IgD-negative memory B cell (primary cell): Measurements from ENCODE around the gene GLCE. TPM values are rescaled to one million over a fixed set of nuclear protein-coding genes. Genes with fewer than 3 reads are reported as not detected.
"Not testable (repeated sequence)": the region's sequence is repeated elsewhere in the genome, so short reads cannot be mapped to it uniquely, and the experiment has no call there.

Experiments
- H3K27ac Mint-ChIP-seq, 3 donors: one replicate each; pipeline ENCODE4 v1.8.0; 2020 to 2022; ENCODE audit warnings: mild to moderate bottlenecking in 3 of 3, mixed read lengths in 3 of 3, moderate library complexity in 1 of 3
- H3K27me3 Mint-ChIP-seq: one replicate; pipeline ENCODE4 v1.8.0; 2021; ENCODE audit warnings: mixed read lengths
- H3K36me3 Mint-ChIP-seq: one replicate; pipeline ENCODE4 v1.8.0; 2020; ENCODE audit warnings: mild to moderate bottlenecking, mixed read lengths
- H3K4me1 Mint-ChIP-seq, 3 donors: one replicate each; pipeline ENCODE4 v1.8.0; 2020 to 2022; ENCODE audit warnings: mixed read lengths in 3 of 3, mild to moderate bottlenecking in 1 of 3
- H3K4me3 Mint-ChIP-seq, 4 donors: one replicate each; pipeline ENCODE4 v1.8.0; 2020 to 2022; ENCODE audit warnings: mild to moderate bottlenecking in 4 of 4, mixed read lengths in 4 of 4, moderate library complexity in 3 of 4
- H3K9me3 Mint-ChIP-seq, 3 donors: one replicate each; pipeline ENCODE4 v1.8.0; 2020 to 2021; ENCODE audit warnings: mixed read lengths in 3 of 3, mild to moderate bottlenecking in 1 of 3
- polyA plus RNA-seq: library from polyadenylated mRNA; unstranded; fragments of 300-500 nt; fragmentation: Illumina TruSeq; gene quantifications from one replicate; pipeline ENCODE4 v1.2.3, GENCODE V29; 2021

Gene GLCE
- polyA plus RNA-seq, 1 donor from 2014 or later: 2.8 TPM

DNA sequence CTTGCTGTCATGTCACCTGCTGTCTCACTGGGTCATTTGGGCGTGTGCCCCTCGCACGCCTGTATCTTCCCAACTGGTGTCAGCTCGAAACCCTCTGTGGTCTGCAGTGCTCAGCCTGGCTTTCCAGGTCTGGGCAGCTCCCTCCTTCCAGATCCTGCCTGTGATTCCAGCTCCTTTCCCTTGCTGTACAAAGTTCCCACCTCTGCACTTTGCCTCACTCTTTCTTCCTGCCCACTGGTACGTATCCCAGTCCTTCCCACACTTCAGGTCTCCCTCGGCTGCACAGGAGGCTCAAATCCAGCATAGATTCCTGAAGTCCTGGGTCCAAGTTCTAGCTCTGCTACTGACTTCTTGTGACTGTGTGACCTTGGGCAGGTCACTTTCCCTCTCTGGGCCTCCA is 136.2 kb downstream of the GLCE start:
- peaks cover 0 to 4% (median 0%) of the 10 kb centered on the region in 3 donors for H3K9me3 Mint-ChIP-seq
- H3K4me3 Mint-ChIP-seq: no peak overlapping the region
- no peak overlapping the region for H3K27ac Mint-ChIP-seq
- H3K36me3 Mint-ChIP-seq: no peaks in the 10 kb centered on the region
- H3K27me3 Mint-ChIP-seq: peaks cover 25% of the 10 kb centered on the region
- peaks cover 0 to 3% (median 2%) of the 10 kb centered on the region in 3 donors for H3K4me1 Mint-ChIP-seq

DNA sequence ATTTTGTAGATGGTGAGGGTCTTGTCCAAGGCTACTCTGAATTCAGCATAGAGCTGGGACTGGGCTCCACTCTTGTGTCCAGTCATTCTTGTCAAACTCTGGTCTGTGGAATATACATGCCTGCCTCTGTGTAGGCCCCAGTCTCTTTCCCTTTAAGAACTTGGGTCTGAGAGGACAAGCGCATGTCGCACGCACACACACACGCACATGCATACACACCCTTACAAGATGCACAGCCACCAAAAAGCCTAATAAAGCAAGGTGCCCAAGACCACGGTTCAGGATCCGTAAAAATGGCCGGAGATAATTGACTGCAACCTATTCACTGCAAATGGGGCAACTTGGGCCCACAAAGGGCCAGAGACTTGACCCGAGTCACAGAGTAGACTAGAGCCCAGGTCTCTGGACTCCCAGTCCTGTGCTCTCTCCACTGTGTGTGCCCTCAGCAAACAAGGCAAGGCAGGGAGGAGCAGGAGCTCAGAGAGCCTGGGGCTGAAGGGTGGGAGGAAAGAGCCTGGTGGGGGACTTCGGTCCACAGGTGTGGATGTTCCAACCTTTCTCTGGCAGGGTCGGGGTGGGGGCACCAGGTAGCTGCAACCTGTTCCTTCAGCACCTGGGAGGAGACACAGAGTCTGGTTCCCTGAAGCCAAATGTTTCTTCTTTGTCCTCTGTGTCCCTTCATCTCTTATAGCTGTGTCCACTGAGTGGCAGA is 137.4 kb downstream of the GLCE start:
- Mint-ChIP-seq H3K27me3 (peaks cover 35% of the 10 kb centered on the region), H3K4me3 (peak overlapping the region in 1 of 4 donors; percentile 55), H3K9me3 (peaks cover 0 to 4% (median 0%) of the 10 kb centered on the region in 3 donors), H3K4me1 (peaks cover 0 to 3% (median 2%) of the 10 kb centered on the region in 3 donors), H3K27ac (no peak overlapping the region), H3K36me3 (no peaks in the 10 kb centered on the region)

DNA sequence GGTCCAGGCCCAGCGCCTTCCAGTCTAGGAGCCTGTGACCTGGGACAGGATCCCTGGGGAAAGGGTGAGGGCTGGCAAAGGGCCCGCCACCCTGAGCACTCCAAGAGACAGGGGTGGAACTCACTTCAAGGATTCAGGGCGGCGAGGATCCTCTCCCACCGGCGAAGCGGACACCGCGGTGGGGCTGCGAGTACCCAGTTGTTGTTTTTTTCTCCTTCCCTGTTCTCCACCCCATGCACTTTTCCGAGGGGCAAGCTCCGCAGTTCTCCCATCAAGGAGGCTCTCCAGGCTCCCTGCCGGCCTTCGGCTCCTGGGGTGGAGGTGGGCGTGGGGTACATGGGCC is 137.9 kb downstream of the GLCE start:
- Mint-ChIP-seq H3K27ac (no peak overlapping the region), H3K27me3 (peaks cover 36% of the 10 kb centered on the region), H3K9me3 (peaks cover 0 to 4% (median 0%) of the 10 kb centered on the region in 3 donors), H3K4me3 (peak overlapping the region in 2 of 4 donors; percentile 55 to 67), H3K4me1 (peaks cover 0 to 3% (median 2%) of the 10 kb centered on the region in 3 donors), H3K36me3 (no peaks in the 10 kb centered on the region)

DNA sequence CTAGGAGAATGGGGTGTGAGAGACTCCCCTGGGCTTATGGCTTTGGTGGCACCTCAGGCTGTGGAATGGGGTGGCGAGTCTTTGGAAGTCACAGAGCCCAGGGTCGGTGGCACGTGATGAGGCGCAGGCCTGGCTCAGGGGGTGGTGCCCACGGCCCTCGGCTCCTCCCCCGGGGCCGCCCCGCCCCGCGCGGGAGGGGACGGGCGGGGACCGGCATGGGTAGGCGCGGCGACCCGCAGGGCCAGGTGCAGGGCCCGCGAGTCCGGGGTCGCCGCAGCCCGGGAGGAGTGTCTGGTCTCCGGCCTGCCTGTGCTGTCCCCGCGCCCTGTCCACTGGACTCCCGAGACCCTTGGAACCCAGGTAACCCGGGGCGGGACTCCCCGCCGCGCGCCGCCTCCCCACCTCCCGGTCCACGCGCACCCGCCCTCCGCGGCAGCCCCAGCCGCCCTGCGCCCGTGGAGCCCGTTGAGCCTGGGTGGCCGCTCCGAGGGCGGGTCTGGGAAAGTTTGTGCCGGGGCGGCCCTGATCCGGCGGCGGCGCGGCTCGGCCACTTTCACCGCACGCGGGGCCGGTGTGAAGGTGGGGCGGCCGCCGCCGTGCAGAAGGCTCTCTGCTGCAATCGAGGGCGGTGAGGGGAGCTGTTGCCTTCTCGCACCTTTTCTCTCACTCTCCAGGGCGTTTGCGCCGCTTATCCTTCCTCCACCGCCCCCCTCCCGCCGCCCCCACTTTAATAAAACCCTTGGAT is 138.4 kb downstream of the GLCE start, which contains the start of gene PAQR5:
TSS of gene PAQR5 (plus strand) at position 216 of the 745 bp plus-strand sequence. CDS start 61,169 bp downstream, outside the sequence.
- no peak within 1 kb of the TSS for H3K27ac Mint-ChIP-seq
- H3K36me3 Mint-ChIP-seq: no peaks in the 10 kb centered on the region

DNA sequence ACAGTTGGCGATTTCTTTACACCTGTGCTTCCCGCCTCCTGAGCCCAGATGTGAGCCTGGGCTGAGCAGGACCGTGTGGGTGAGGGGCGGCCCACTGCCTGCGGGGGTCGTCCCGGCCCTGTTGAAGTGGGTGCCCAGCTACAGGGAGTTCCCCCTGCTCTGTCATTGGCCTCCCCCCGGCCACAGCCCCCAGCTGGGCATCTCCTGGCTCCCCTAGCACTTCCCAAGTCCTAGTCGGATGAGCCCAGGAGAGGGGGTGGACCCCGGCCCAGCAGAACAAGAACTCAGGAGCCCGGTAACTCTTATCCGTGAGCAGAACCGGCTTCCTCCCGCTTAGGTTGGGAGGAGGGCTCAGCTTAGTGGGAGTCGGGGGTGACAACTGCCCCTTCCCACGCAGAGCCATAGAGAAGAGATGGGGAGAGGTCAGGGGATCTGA is 139.0 kb downstream of the GLCE start:
- Mint-ChIP-seq H3K4me3 (peak overlapping the region in 1 of 4 donors; percentile 52), H3K36me3 (no peaks in the 10 kb centered on the region), H3K27ac (no peak overlapping the region), H3K9me3 (peaks cover 0 to 4% (median 0%) of the 10 kb centered on the region in 3 donors), H3K27me3 (peaks cover 36% of the 10 kb centered on the region), H3K4me1 (peaks cover 0 to 3% (median 2%) of the 10 kb centered on the region in 3 donors)

More for the DNA sequence above, 138.4 kb downstream of the GLCE start, which contains the start of gene PAQR5:
- peak within 1 kb of the TSS in 3 of 4 donors; percentile 58 to 67 (median 59) for H3K4me3 Mint-ChIP-seq
- H3K27me3 Mint-ChIP-seq: peaks cover 36% of the 10 kb centered on the region
- H3K9me3 Mint-ChIP-seq: peaks cover 0 to 4% (median 0%) of the 10 kb centered on the region in 3 donors
- H3K4me1 Mint-ChIP-seq: peaks cover 0 to 3% (median 2%) of the 10 kb centered on the region in 3 donors

DNA sequence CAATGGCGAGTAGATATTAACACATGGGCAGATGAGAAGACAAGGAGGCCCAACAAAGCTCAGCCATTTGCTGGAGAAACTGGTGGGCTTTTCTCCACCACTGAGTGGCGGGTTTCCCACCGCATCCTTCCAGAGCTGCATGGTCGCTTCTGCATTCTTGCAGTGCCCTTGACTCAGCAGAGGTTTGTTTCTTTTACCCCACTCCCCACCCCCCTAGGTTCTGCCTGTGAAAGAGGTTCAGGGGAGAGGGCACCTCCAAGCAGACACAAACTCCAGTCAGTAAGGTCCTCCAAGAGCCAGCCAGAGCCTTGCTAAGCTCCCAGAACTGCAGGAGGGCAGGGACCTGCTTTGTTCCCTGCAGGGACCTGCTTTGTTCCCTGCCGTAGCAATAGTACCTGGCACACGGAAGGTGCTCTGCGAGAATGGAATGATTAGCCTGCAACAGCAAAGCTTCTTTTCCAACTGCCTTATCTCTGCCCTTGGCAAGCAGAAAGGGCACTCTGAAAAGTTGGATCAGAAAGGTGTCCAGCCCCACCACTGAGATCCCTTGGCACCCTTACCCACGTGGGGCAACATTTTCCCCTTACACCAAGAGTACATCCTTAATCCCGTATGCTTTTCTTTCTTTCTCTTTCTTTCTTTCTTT is 139.6 kb downstream of the GLCE start:
- H3K27me3 Mint-ChIP-seq: peaks cover 37% of the 10 kb centered on the region
- H3K4me3 Mint-ChIP-seq: peak overlapping the region in 1 of 4 donors; percentile 18
- peaks cover 0 to 2% (median 1%) of the 10 kb centered on the region in 3 donors for H3K4me1 Mint-ChIP-seq
- no peaks in the 10 kb centered on the region for H3K36me3 Mint-ChIP-seq
- H3K9me3 Mint-ChIP-seq: peaks cover 0 to 2% (median 0%) of the 10 kb centered on the region in 3 donors
- peak overlapping the region in 1 of 3 donors; percentile 67 for H3K27ac Mint-ChIP-seq

DNA sequence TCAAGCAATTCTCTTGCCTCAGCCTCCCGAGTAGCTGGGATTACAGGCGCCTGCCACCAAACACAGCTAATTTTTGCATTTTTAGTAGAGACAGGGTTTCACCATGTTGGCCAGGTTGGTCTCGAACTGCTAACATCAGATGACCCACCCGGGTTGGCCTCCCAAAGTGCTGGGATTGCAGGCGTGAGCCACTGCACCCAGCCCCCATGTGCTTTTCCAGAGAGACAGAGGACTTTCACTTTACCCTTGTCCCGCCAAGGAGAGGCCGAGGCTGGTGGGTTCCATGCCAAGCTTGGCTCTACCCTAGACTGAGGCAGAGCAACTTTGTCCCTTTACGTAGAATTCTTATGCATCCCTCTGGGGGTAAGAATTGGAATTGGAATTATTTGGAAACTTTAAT is 140.7 kb downstream of the GLCE start:
- not testable (repeated sequence) for H3K36me3 Mint-ChIP-seq, H3K4me1 Mint-ChIP-seq, H3K9me3 Mint-ChIP-seq, H3K4me3 Mint-ChIP-seq, H3K27ac Mint-ChIP-seq
- H3K27me3 Mint-ChIP-seq: peaks cover 37% of the 10 kb centered on the region

DNA sequence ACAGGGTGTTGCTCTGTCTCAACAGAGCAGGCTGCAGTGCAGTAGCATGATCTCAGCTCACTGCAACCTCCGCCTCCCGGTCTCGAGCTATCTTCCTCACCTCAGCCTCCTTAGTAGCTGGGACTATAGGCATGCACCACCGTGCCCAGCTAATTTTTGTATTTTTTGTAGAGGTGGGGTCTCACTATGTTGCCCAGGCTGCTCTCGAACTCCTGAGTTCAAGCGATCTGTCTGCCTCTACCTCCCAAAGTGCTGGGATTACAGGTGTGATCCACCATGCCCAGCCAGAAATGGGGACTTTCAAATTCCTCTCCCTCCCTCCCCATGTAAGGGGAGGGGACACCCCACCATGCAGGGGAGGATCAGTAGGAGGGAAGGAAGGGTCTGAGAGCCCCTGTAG is 141.7 kb downstream of the GLCE start:
- peaks cover 32% of the 10 kb centered on the region for H3K27me3 Mint-ChIP-seq
- not testable (repeated sequence) for H3K36me3 Mint-ChIP-seq, H3K4me3 Mint-ChIP-seq, H3K9me3 Mint-ChIP-seq, H3K4me1 Mint-ChIP-seq, H3K27ac Mint-ChIP-seq

DNA sequence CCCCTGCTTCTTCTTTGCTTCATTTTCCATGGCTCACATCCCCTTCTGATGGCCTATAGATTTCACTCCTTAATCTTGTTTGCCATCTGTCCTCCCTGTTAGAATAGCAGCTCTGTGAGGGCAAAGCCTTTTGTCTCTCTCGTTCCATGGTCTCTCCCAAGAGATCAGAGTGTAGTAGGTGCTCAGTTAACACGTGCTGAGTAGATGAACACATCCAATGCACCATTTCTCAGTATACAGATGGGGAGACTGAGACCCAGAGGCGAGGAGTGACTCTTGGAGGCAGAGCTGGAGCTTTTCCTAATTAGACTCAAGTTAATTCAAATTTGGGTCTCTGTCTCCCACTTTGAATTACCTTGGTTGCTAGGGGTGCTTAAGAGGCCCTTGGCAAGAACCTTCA is 142.5 kb downstream of the GLCE start:
- peak overlapping the region in 1 of 4 donors; percentile 42 for H3K4me3 Mint-ChIP-seq
- no peak overlapping the region for H3K27ac Mint-ChIP-seq
- no peaks in the 10 kb centered on the region for H3K36me3 Mint-ChIP-seq
- H3K9me3 Mint-ChIP-seq: peaks cover 0 to 8% (median 0%) of the 10 kb centered on the region in 3 donors
- peaks cover 31% of the 10 kb centered on the region for H3K27me3 Mint-ChIP-seq
- peaks cover 0 to 2% (median 1%) of the 10 kb centered on the region in 3 donors for H3K4me1 Mint-ChIP-seq

DNA sequence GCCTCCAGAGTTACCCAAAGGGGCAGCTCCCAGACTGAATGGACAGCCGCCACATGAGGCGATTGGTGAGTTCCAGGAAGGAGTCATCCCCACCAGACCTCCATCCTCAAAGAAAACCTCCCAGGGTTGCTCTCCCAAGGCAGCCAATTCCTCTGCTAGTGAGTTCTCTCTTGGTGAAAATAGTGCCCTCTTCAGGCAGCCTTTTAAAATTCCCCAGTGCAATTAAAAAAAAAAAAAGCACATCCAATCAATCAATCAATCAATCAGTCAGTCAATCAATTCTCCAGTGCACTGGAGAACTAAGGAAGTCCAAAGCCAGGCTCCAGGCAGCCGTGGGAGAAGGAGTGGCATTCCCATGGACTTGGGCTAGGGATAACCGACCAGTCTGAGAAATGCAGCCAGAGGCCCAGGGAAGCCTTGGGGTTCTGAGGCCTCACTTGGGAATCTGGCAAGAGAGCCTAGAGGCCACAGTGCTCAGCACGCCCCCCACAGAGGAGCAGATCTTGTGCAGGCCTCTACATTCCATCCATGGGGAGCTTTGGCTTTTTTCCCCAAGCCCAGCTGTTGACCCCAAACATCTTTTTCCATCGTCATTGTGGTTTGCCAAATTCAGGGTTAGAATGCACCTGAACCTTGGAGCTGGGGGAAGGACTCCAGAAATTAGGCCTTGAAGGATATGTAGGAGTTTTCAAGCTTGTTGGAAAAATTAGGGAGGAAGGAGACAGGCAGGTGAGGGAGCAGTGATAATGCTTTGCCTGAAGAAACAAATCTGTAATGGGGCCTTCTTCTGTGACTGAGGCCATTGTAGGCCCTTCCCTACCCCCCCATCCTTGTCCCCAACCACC is 143.1 kb downstream of the GLCE start:
- H3K36me3 Mint-ChIP-seq: no peaks in the 10 kb centered on the region
- H3K4me3 Mint-ChIP-seq: no peak overlapping the region
- no peak overlapping the region for H3K27ac Mint-ChIP-seq
- H3K9me3 Mint-ChIP-seq: peaks cover 0 to 8% (median 0%) of the 10 kb centered on the region in 3 donors
- peaks cover 0 to 2% (median under 1%) of the 10 kb centered on the region in 3 donors for H3K4me1 Mint-ChIP-seq
- H3K27me3 Mint-ChIP-seq: peaks cover 26% of the 10 kb centered on the region

DNA sequence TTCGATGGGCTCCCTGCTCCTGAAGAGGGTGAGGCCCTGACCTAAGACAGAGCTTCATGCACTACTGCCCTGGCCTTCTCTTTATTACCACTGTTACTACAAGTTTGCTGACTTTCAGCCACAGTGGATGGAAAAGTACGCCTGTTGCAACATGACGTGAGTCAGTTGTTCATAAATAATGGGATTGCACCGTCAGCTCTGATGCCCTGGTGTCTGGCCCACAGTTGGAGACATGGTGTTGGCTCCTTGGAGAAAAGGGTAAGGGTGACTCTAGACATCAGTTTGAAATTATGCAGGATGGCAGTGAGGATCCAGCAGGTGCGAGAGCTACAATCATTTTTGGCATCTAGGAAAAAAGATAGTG is 143.7 kb downstream of the GLCE start:
- H3K4me3 Mint-ChIP-seq: no peak overlapping the region
- no peaks in the 10 kb centered on the region for H3K36me3 Mint-ChIP-seq
- H3K4me1 Mint-ChIP-seq: peaks cover 0 to 2% (median 1%) of the 10 kb centered on the region in 3 donors
- no peak overlapping the region for H3K27ac Mint-ChIP-seq
- peaks cover 0 to 8% (median 0%) of the 10 kb centered on the region in 3 donors for H3K9me3 Mint-ChIP-seq
- peaks cover 25% of the 10 kb centered on the region for H3K27me3 Mint-ChIP-seq

DNA sequence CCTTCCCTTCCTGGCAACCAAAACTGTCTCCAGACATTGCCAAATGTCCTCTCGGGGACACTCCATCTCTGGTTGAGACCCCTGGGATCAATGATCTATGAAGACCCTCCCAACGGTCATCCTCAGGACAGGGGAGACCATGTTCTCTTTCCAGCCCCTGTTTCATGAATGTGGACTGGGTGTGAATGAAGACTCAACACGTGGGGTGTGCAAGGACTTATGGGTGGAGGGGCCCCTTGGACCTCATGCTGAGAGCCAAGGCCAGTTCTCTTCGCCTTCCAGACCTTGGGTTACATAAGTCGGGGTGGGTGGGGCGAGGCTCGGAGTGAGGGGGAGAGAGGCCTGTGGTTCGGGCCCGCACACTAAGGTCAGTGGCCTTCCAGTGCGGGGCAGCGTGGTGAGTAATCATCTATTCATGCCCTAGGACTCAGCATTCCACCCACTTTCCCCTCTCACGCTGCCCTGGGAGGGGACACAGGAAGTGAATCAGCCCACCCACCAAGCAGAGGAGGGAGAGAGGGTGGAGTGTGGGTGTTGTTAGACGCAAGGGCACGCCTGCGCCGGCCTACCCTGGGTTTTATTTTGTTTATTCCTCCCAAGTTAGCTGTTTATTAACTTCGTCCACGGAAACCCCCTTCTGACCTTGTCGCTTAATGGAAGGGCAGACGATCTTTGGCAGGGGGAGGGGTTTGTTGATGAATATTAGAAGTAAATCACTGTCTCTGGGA is 144.9 kb downstream of the GLCE start:
- peaks cover 17% of the 10 kb centered on the region for H3K27me3 Mint-ChIP-seq

DNA sequence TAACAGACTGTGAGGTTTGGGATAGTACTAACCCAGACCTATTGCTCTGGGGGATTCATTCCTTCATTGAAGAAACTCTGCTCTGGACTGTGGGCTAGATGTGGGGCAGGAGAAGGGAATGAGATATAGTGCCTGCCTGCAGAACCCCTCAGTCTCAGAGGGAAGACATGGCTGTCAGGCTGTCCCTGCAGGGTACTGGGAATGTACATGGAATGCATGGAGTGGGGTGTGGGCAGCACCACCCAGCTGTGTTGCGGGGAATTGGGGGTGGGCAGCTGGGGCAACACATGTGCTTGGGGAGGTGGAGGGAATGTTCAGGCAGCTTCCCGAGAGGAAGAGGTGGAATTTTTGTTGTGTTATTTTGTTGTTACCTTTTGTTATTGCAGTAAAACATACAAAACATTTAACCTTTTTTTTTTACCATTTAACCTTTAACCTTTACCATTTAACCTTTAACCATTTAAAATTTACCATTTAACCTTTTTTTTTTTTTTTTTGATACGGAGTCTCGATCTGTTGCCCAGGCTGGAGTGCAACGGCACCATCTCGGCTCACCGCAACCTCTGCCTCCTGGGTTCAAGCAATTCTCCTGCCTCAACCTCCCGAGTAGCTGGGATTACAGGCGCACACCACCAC is 145.6 kb downstream of the GLCE start:
- Mint-ChIP-seq H3K9me3 (peaks cover 0 to 8% (median 0%) of the 10 kb centered on the region in 3 donors), H3K36me3 (no peaks in the 10 kb centered on the region), H3K27ac (no peak overlapping the region), H3K27me3 (peaks cover 16% of the 10 kb centered on the region), H3K4me3 (no peak overlapping the region), H3K4me1 (peaks cover 0 to 2% (median 0%) of the 10 kb centered on the region in 3 donors)

More for the DNA sequence above, 144.9 kb downstream of the GLCE start:
- H3K4me1 Mint-ChIP-seq: peaks cover 0 to 1% (median 0%) of the 10 kb centered on the region in 3 donors
- H3K27ac Mint-ChIP-seq: no peak overlapping the region
- no peak overlapping the region for H3K4me3 Mint-ChIP-seq
- no peaks in the 10 kb centered on the region for H3K36me3 Mint-ChIP-seq
- H3K9me3 Mint-ChIP-seq: peaks cover 0 to 8% (median 0%) of the 10 kb centered on the region in 3 donors
